CMK (cell line): Measurements from ENCODE around the gene GIMAP2.
"Not testable (repeated sequence)": the region's sequence is repeated elsewhere in the genome, so short reads cannot be mapped to it uniquely, and the experiment has no call there.

Experiments
- DNase-seq: peaks from one replicate; pipeline ENCODE4 v3.0.0-alpha.2; 2010; ENCODE audit warnings: low read depth

GIMAP2 gene

GRCh38 chr7:150676854-150677253, 8.7 kb upstream of the GIMAP2 start:
- not testable (repeated sequence) for DNase-seq

- not testable (repeated sequence) for DNase-seq
Observed at GRCh38 chr7:150678601-150679000, 6.9 kb upstream of the GIMAP2 start.

DNA sequence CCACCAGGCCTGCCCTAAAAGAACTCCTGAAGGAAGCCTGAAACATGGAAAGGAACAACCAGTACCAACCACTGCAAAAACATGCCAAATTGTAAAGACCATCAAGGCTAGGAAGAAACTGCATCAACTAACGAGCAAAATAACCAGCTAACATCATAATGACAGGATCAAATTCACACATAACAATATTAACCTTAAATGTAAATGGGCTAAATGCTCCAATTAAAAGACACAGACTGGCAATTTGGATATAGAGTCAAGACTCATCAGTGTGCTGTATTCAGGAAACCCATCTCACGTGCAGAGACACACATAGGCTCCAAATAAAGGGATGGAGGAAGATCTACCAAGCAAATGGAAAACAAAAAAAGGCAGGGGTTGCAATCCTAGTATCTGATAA, 5.1 kb upstream of the GIMAP2 start:
- DNase-seq = not testable (repeated sequence)

DNA sequence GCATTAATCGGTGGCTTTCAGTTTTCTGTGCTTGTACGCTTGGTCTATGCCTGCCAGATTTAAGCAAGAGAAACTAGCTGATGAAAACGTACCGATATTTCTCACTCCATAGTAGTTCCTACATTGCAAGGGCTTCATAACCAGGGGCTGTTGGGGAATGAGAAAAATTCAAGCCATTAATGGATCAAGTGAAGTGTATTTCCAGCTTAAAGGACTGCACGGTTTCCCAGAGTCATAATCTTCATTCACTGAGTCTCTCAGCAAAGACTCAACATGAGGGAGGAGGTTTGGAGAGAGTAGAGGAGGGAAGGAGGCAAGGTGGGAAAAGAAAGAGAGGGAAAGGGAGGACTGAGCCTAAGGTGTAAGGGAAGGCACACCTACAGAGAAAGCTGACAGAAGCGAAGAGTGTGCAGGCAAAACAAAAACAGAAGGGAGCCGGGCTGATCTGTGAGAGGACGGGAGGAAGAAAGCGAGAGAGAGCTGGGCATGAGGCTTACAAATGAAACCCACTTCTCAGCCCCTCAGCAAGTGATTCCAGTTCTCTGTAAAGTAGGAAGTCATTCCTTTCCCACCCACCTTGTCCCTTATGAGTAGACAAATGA, 625 bp downstream of the GIMAP2 start:
- no peak for DNase-seq

- no peak for DNase-seq
Observed at GRCh38 chr7:150688630-150689029, 3.1 kb downstream of the GIMAP2 start.

DNA sequence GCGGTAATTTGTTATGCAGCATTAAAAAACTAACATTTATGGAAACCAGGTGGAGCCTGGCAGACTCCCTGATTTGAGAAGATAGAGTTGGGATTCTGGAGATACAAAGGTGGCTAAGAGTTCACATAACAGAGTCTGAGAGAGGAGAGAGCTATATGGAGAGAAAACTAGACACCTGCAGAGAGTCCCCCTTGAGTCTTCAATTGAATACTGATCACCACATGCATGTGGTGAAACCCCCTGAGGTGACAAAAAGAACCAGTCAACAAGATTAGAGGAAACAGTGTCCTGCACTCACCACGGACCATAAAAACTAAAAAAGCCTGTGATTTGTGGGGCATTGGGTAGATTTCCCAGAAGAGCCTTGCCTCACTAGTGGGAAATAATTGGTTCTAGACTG, 10.1 kb downstream of the GIMAP2 start:
- no peak for DNase-seq

DNA sequence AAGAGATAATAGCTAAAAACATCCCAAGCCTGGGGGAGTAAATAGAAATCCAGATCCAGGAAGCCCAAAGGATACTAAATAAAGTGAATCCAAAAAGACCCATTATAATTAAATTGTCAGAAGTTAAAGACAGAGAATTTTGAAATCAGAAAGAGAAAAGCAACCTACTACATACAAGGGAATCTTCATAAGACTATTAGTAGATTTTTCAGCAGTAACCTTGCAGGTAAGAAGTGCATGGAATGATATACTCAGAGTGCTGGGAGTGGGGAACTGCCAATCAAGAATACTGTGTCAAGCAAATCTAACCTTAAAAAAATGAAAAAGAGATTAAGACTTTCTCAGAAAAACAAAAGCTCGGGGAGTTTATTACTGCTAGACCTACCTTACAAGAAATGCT, 17.7 kb downstream of the GIMAP2 start:
- DNase-seq = no peak

DNA sequence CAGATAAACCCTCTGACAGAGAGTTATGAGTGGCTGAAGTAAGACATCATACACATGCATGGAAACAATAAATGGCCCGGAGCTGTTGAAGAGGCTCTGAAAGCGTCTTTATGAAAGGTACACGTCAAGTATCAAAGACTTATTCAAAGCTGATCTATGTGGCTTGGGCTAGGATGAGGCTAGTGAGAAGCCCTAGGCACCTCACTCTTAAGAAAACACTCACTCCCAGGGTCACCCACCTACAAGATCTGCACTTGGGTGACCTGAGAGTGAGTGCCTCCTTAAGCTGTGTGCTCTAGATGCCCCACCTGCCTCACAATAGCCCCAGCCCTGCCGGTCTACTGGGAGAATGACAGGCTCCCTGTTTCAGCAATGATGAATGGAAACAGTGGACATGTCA, 29.8 kb downstream of the GIMAP2 start:
- DNase-seq = no peak

- DNase-seq = no peak
Observed at GRCh38 chr7:150715738-150716137, 30.2 kb downstream of the GIMAP2 start.

GRCh38 chr7:150716368-150716767, 30.9 kb downstream of the GIMAP2 start, which contains the start of gene GIMAP1:
Gene GIMAP1 (plus strand): TSS chr7:150716613. CDS start chr7:150719048, 2,435 bp downstream.
- no peak for DNase-seq

DNA sequence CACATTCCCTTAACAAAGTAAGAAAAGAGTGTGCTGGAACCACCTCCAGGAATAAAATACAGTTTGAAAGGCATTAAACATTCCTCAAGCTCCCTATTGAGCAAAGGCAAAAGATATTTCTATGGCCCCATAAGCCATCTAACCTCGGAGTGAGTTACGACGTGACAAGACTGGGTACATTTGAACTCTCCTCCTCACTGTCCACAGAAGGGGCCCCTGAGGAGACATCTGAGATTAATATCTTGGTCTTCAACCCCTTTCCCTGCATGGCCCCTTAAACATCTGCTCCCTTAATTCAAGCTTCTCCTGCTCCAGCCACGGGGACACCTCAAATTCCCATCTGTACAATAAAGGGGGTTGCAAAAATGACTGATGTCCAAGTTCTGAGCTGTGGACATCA, 31.4 kb downstream of the GIMAP2 start:
- no peak for DNase-seq

DNA sequence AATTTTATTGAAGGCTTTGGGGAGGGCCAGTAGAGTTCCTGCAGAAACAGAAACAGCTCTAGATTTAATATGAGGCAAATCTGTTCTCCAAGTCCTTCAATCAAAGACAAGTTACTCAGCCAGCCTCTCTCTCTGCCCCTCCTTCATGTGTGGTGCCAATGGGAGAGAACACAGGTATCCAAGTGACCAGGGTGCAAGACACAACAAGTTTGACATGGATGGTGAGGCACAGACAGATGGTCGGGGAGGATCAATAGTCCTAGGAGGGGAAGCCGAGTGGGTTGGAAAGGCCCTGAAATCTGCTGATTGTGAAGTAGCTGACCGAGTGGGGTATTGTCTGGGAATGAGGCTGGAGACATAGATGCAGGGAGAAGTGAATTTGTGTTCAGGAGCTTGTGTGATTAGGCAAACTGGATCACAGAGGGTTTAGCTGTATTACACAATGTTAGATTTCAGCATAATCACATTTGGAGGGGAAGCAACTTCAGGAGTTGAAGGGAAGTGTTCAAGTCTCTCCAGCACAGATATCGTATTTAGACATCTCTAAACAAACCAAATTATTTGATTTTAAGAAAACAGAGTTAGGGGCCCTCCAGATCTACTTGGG, 32.4 kb downstream of the GIMAP2 start:
- no peak for DNase-seq

- DNase-seq = no peak
Observed at GRCh38 chr7:150719436-150719835, 33.9 kb downstream of the GIMAP2 start.

DNA sequence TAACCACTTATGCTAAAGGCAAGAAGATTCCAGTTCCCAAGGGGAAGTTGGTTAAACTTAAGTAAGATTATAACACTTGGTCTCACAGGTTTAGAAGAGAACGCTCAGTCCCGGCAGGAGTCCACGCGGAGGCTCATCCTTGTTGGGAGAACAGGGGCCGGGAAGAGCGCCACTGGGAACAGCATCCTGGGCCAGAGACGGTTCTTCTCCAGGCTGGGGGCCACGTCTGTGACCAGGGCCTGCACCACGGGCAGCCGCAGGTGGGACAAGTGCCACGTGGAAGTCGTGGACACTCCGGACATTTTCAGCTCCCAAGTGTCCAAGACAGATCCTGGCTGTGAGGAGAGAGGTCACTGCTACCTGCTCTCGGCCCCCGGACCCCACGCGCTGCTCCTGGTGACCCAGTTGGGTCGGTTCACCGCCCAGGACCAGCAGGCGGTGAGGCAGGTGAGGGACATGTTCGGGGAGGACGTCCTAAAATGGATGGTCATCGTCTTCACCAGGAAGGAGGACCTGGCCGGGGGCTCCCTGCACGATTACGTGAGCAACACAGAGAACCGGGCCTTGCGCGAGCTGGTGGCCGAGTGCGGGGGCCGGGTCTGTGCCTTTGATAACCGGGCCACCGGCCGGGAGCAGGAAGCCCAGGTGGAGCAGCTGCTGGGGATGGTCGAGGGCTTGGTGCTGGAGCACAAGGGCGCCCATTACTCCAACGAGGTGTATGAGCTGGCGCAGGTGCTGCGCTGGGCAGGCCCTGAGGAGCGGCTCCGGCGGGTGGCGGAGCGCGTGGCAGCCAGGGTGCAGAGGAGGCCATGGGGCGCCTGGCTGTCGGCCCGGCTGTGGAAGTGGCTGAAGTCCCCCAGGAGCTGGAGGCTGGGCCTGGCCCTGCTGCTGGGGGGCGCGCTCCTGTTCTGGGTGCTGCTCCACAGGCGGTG, 34.7 kb downstream of the GIMAP2 start:
- DNase-seq = no peak

DNA sequence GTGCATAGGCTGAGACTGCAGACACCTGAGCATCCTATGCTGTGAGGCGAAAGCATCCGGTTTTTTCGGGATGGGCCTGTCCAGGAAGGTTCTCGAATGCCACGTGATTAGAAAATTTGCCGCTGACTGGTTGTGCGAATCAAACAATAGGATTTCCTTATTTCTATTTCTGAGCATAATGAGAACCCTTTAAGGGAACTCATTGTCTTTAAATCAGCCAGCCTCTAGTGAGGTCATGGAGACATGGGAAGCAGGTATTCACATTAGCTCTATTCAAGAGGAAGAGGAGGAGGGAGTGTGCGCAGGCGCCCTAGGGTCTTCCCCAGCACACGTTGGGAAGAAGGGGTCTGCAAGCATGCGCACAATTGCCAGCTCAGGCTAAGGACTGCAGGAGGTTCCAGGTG, 36.5 kb downstream of the GIMAP2 start:
- no peak for DNase-seq

GRCh38 chr7:150722431-150722931, 37.0 kb downstream of the GIMAP2 start:
- DNase-seq = no peak

DNA sequence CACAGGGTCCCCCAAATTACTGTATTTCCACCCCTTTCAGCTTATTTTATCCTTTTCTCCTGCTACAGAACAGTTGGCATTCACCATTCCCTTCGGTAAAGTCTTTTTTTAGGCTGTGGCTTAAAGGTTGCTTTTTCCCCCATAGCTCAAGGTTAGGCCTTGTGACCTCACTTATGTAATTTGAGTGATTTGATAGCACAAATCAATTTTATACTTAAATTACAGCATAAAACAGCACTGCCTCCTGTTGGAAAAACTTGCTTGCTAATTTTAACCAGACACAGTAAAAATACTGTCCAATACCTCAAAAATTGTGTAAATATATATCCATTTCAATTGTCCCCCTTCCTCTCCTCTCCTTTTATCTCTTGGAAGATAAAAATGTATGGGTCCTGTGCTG, 38.0 kb downstream of the GIMAP2 start:
- DNase-seq = no peak

DNA sequence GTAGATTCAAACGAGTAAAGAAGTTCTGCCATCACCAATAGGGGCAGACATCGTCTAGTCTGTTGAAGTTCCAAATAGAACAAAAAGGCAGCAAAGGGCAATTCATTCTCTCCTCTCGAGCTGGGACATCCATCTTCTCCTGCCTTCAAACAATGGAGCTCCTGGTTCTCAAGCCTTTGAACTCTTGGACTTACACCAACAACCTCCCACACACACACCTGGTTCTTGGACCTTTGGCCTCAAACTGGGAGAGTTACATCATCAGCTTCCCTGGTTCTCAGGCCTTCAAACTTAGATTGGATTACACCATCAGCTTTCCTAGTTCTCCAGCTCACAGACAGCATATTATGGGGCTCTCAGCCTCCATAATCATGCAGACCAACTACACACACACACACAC, 41.9 kb downstream of the GIMAP2 start:
- DNase-seq = no peak

DNA sequence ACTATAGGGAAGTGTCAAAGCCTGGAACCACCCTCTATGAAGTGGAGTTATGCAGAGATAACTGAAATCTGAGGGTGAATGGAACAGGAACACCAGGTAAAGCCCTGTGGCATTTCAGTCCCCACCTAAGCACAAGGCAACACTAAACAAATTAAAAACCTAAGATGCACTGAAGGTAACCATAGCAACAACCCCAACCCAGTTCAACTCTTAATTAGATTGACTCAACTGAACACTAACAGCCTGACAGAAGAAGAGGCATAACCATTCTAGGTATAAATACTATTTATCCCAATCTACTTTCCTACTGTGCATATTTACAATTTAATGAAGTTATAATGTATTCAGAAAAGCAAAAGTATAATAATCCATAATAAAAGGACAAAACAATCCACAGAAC, 42.5 kb downstream of the GIMAP2 start:
- no peak for DNase-seq

GRCh38 chr7:150728609-150729008, 43.1 kb downstream of the GIMAP2 start:
- DNase-seq = no peak

DNA sequence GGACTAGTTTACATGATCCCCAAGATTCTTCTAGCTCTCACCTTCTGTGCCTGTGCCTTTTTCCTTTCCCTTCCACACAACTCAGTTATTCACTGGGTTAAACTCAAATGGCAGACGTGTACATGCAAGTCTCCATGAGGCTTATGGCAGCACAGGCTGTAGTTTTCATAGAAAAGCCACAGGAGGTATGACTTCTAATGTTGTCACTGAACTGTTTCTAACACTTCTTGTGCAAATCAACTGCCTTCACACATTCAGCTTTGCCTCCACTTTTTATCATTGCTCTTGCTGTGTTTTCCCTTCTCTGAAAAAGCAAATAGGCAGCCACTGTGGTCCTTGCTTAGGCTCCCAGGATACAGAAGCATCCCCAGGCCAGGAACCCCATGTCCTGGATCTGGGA, 46.4 kb downstream of the GIMAP2 start:
- DNase-seq = no peak

DNA sequence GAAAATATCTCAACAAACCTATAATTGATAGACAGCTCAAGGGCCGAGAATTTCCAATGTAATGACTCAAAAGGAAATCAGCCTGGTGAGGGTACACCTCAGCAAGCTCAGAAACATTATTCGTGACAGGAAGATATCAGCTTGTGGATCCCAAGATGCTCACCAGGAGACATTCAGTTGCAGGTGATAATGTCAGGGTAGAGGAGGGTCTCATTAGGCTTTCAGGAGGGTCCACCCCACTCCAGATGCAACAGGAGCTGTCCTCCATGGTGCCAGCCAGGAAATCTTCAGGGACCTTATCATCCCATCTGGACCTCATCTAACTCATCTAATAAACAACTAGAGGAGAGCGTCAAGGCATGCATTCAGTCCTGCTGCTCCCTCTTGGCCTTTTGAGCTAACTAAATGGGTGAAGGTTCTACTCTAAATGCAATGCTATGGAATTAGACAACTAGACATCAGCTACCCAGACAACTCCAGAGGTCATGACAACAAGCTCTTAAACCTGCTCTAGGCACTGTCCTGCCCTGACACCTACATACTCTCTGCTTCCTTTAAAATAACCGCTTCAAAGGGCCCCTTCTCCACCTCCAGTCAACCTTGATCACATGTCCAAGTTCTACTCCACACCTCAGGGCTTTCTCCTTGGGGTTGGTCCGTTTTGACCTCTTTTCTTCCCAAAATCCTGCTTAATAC, 47.4 kb downstream of the GIMAP2 start:
- no peak for DNase-seq
